DND-41 (cell line): ENCODE measurements around the gene METTL3.

Source experiments
- CTCF ChIP-seq: IDR thresholded peaks from 2 replicates; pipeline ENCODE4 v1.5.1; 2012; ENCODE audit warnings: borderline replicate concordance, low read length, moderate library complexity, mild to moderate bottlenecking; ENCODE audit not compliant: poor library complexity, severe bottlenecking; ENCODE audit errors: extremely low read depth
- EZH2 ChIP-seq: IDR thresholded peaks from 3 replicates; pipeline ENCODE4 v1.6.1; 2012; ENCODE audit warnings: borderline replicate concordance, low read depth, mild to moderate bottlenecking, moderate library complexity, low read length, inconsistent platforms; ENCODE audit not compliant: severe bottlenecking

GRCh38 chr14:21494902-21495762 lies 16.0 kb downstream of the METTL3 start:
- TF ChIP-seq CTCF (no peak), EZH2 (no peak)
